HepG2 (cell line): Measurements from ENCODE around the gene CAMK1D. TPM values are rescaled to one million over a fixed set of nuclear protein-coding genes. Genes with fewer than 3 reads are reported as not detected.
A peak's percentile ranks its signal among the peaks of the same experiment; 100 is the strongest.

Experiments used
- BCL6 ChIP-seq: IDR thresholded peaks from 2 replicates; pipeline ENCODE4 v1.6.1; 2016; ENCODE audit warnings: missing genetic modification reagents, missing compliant biosample characterization
- CEBPB ChIP-seq: IDR thresholded peaks from 2 replicates; pipeline ENCODE4 v1.6.1; 2011; ENCODE audit warnings: low read depth, low read length, improper control_type of control experiment, borderline replicate concordance
- CREB1 ChIP-seq, 2 experiments: fragments of 450-650 bp in 1 of 2; IDR thresholded peaks; 2 replicates each; pipeline ENCODE4 v1.6.1; 2016 to 2017; ENCODE audit warnings: control low read depth in 1 of 2, mild to moderate bottlenecking in 1 of 2, missing compliant biosample characterization in 1 of 2, missing genetic modification characterization in 1 of 2
- EP300 ChIP-seq, 3 experiments: sonication (generic) in 1 of 3; formaldehyde crosslinking in 1 of 3; IDR thresholded peaks; 2 replicates each; pipeline versions ENCODE4 v1.5.1 to v1.6.1; 2011 to 2020; ENCODE audit warnings: low read depth in 2 of 3, low read length in 2 of 3, borderline replicate concordance in 1 of 3, improper control_type of control experiment in 1 of 3, mild to moderate bottlenecking in 1 of 3, missing genetic modification reagents in 1 of 3, moderate library complexity in 1 of 3
- FOSL2 ChIP-seq: sonication (generic); formaldehyde crosslinking; IDR thresholded peaks from 2 replicates; pipeline ENCODE4 v1.4.0; 2020; ENCODE audit warnings: missing genetic modification reagents
- FOXA1 ChIP-seq, 2 experiments: fragments of 450-650 bp in 1 of 2; sonication (generic) in 1 of 2; formaldehyde crosslinking in 1 of 2; IDR thresholded peaks; 2 replicates each; pipeline versions ENCODE4 v1.4.0 to v1.6.1; 2016 to 2020; ENCODE audit warnings: missing genetic modification reagents in 1 of 2
- FOXA3 ChIP-seq: IDR thresholded peaks from 2 replicates; pipeline ENCODE4 v1.6.1; 2016; ENCODE audit warnings: missing genetic modification reagents, missing compliant biosample characterization
- GATA4 ChIP-seq: sonication (generic); IDR thresholded peaks from 2 replicates; pipeline ENCODE4 v1.6.1; 2016; ENCODE audit warnings: antibody characterized with exemption, low read depth, borderline replicate concordance
- GATAD2A ChIP-seq: IDR thresholded peaks from 2 replicates; pipeline ENCODE4 v1.6.1; 2016
- GFI1 ChIP-seq: sonication (generic); formaldehyde crosslinking; IDR thresholded peaks from 2 replicates; pipeline ENCODE4 v1.5.0; 2020; ENCODE audit warnings: missing genetic modification reagents, mild to moderate bottlenecking, borderline replicate concordance
- HHEX ChIP-seq: IDR thresholded peaks from 2 replicates; pipeline ENCODE4 v1.6.1; 2016; ENCODE audit warnings: control low read depth
- HMG20A ChIP-seq: IDR thresholded peaks from 2 replicates; pipeline ENCODE4 v1.6.1; 2016; ENCODE audit warnings: borderline replicate concordance
- MEIS1 ChIP-seq: sonication (generic); formaldehyde crosslinking; IDR thresholded peaks from 2 replicates; pipeline ENCODE4 v1.9.0; 2021; ENCODE audit warnings: mild to moderate bottlenecking, missing genetic modification reagents, moderate library complexity, borderline replicate concordance
- NFIC ChIP-seq: IDR thresholded peaks from 2 replicates; pipeline ENCODE4 v1.6.1; 2012; ENCODE audit warnings: mild to moderate bottlenecking, low read length, inconsistent platforms
- RAD21 ChIP-seq: fragments of 450-650 bp; formaldehyde crosslinking; IDR thresholded peaks from 2 replicates; pipeline ENCODE4 v1.5.0; 2020; ENCODE audit warnings: mild to moderate bottlenecking
- SIX1 ChIP-seq: sonication (generic); formaldehyde crosslinking; IDR thresholded peaks from 2 replicates; pipeline ENCODE4 v1.4.0; 2020; ENCODE audit warnings: missing genetic modification reagents, borderline replicate concordance
- SIX4 ChIP-seq: sonication (generic); formaldehyde crosslinking; IDR thresholded peaks from 2 replicates; pipeline ENCODE4 v1.4.0; 2020; ENCODE audit warnings: missing genetic modification reagents
- SOX13 ChIP-seq, 3 experiments: fragments of 450-650 bp in 1 of 3; sonication (generic) in 1 of 3; formaldehyde crosslinking in 1 of 3; IDR thresholded peaks in 2 of 3; conservative IDR thresholded peaks in 1 of 3; 2 replicates each; pipeline versions ENCODE4 v1.5.0 to v1.6.1; 2016 to 2020; ENCODE audit warnings: antibody characterized with exemption in 1 of 3, mild to moderate bottlenecking in 1 of 3, missing compliant biosample characterization in 1 of 3, missing genetic modification reagents in 1 of 3, moderate library complexity in 1 of 3
- SOX6 ChIP-seq, 2 experiments: fragments of 450-650 bp in 1 of 2; sonication (generic) in 1 of 2; formaldehyde crosslinking in 1 of 2; IDR thresholded peaks; 2 replicates each; pipeline versions ENCODE4 v1.4.0 to v1.6.1; 2017 to 2020; ENCODE audit warnings: antibody characterized with exemption in 1 of 2, mild to moderate bottlenecking in 1 of 2, missing genetic modification reagents in 1 of 2
- SP2 ChIP-seq: sonication (generic); formaldehyde crosslinking; IDR thresholded peaks from 2 replicates; pipeline ENCODE4 v1.5.1; 2020; ENCODE audit warnings: mild to moderate bottlenecking, missing genetic modification reagents
- TCF7 ChIP-seq: sonication (generic); IDR thresholded peaks from 2 replicates; pipeline ENCODE4 v1.6.1; 2016; ENCODE audit warnings: antibody characterized with exemption, low read depth
- ZNF496 ChIP-seq: sonication (generic); formaldehyde crosslinking; IDR thresholded peaks from 2 replicates; pipeline ENCODE4 v1.8.1; 2023; ENCODE audit warnings: mild to moderate bottlenecking, moderate library complexity, missing genetic modification reagents; ENCODE audit not compliant: insufficient replicate concordance
- polyA plus RNA-seq, 8 experiments: library from polyadenylated mRNA; depleted of rRNA in 3 of 8; stranded (reverse) in 7 of 8; unstranded in 1 of 8; fragments of >200 nt; fragmentation: Illumina TruSeq in 4 of 8; extraction: Trizol in 4 of 8; gene quantifications; 2 replicates each; pipeline versions ENCODE4 v1.2.1 to v1.2.3, GENCODE V29; 2011 to 2016; ENCODE audit warnings: low read depth in 4 of 8, missing spikeins in 1 of 8, mixed read lengths in 1 of 8; ENCODE audit not compliant: insufficient read depth in 1 of 8
- total RNA-seq, 5 experiments: library from RNA; depleted of rRNA; stranded (reverse); fragments of >200 nt; fragmentation: Illumina TruSeq; extraction: Trizol; gene quantifications; 2 replicates each; pipeline ENCODE4 v1.2.3, GENCODE V29; 2016; ENCODE audit warnings: low read depth in 1 of 5
- TF ChIP-seq, protein P1 (sequence below): IDR thresholded peaks from 2 replicates; pipeline ENCODE4 v1.6.1; 2016; ENCODE audit warnings: low read depth, missing genetic modification reagents, missing compliant biosample characterization

CAMK1D gene
- total and polyA plus RNA-seq, 2 of the 13 experiments (the other 11 are each of a cell fraction or from before 2014, with no cell fraction given): under 0.01 TPM; not detected in 1

DNA sequence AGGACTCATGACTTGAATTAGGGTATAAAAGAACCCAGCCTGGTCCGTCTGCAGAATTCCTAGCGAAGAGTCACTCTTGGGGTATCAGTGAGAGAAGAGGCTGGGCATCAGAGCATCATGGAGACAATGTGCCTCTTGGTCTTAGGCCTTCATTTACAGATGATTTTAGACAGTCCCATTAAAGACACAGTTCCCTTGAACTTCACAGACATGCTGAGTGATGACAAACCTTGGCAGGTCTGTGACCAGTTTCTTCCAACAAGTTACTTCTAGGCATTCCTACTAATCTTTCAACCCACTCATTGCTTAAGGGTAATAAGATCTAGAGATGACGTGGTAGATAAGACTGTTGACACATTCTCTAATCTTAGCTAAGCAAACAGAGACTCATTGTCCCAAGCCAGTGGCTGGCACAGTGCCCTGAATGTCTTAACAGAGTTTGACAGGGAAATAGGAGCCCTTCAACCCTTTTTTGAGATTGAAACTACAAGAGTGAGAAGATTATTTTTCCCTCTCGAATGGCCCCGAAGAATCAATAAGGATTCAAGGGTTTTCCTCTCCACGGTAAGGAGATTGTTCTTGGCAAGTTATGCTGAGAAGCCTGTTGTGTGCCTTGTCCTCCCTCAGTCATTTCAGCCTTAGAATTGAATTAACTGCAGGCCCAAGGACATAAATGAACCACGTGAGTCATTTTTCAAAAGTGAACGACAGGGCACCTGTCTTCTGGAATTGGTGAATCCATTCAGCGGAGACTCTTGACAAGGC lies 371.1 kb downstream of the CAMK1D start (continued):
- TF ChIP-seq, protein P1, sequence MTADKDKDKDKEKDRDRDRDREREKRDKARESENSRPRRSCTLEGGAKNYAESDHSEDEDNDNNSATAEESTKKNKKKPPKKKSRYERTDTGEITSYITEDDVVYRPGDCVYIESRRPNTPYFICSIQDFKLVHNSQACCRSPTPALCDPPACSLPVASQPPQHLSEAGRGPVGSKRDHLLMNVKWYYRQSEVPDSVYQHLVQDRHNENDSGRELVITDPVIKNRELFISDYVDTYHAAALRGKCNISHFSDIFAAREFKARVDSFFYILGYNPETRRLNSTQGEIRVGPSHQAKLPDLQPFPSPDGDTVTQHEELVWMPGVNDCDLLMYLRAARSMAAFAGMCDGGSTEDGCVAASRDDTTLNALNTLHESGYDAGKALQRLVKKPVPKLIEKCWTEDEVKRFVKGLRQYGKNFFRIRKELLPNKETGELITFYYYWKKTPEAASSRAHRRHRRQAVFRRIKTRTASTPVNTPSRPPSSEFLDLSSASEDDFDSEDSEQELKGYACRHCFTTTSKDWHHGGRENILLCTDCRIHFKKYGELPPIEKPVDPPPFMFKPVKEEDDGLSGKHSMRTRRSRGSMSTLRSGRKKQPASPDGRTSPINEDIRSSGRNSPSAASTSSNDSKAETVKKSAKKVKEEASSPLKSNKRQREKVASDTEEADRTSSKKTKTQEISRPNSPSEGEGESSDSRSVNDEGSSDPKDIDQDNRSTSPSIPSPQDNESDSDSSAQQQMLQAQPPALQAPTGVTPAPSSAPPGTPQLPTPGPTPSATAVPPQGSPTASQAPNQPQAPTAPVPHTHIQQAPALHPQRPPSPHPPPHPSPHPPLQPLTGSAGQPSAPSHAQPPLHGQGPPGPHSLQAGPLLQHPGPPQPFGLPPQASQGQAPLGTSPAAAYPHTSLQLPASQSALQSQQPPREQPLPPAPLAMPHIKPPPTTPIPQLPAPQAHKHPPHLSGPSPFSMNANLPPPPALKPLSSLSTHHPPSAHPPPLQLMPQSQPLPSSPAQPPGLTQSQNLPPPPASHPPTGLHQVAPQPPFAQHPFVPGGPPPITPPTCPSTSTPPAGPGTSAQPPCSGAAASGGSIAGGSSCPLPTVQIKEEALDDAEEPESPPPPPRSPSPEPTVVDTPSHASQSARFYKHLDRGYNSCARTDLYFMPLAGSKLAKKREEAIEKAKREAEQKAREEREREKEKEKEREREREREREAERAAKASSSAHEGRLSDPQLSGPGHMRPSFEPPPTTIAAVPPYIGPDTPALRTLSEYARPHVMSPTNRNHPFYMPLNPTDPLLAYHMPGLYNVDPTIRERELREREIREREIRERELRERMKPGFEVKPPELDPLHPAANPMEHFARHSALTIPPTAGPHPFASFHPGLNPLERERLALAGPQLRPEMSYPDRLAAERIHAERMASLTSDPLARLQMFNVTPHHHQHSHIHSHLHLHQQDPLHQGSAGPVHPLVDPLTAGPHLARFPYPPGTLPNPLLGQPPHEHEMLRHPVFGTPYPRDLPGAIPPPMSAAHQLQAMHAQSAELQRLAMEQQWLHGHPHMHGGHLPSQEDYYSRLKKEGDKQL (CRISPR knock-in tag): 0 out of 2 replicates have a peak, but pooled peaks have one; percentile 21
- TF ChIP-seq SOX13 (IDR thresholded peaks at IDR 0.05) (no peak; the same call in 1 of the 2 replicates), SOX13 (CRISPR knock-in tag; conservative IDR thresholded peaks at IDR 0.05 in 1 of 2, IDR thresholded peaks at IDR 0.05 in 1 of 2) (peak in 1 of 2 experiments; percentile 92; a peak in 2 of 4 replicates), HHEX (peak; percentile 76), SOX6 (IDR thresholded peaks at IDR 0.05) (no peak), SOX6 (CRISPR knock-in tag; IDR thresholded peaks at IDR 0.05) (peak; percentile 69), TCF7 (0 out of 2 replicates have a peak, but pooled peaks have one; percentile 10), FOXA3 (CRISPR knock-in tag) (peak; percentile 76), RAD21 (CRISPR knock-in tag) (no peak), SIX4 (CRISPR knock-in tag) (peak; percentile 78; the same call in 1 of the 2 replicates), FOXA1 (IDR thresholded peaks at IDR 0.05) (no peak), FOXA1 (CRISPR knock-in tag; IDR thresholded peaks at IDR 0.05) (peak; percentile 80), EP300 (IDR thresholded peaks at IDR 0.05; ENCODE audit: low read depth in 2 of 2, low read length in 2 of 2) (peak in 1 of 2 experiments; percentile 44; a peak in 1 of 4 replicates), EP300 (CRISPR knock-in tag; IDR thresholded peaks at IDR 0.05; ENCODE audit: borderline replicate concordance) (no peak), CEBPB (0 out of 2 replicates have a peak, but pooled peaks have one; percentile 4), GATA4 (peak; percentile 76; the same call in 1 of the 2 replicates), NFIC (0 out of 2 replicates have a peak, but pooled peaks have one; percentile 24), BCL6 (CRISPR knock-in tag) (peak; percentile 76), FOSL2 (CRISPR knock-in tag) (peak; percentile 78), MEIS1 (CRISPR knock-in tag) (no peak), GATAD2A (CRISPR knock-in tag) (peak; percentile 49; the same call in 1 of the 2 replicates), HMG20A (CRISPR knock-in tag) (peak; percentile 89), CREB1 (IDR thresholded peaks at IDR 0.05) (peak; percentile 74), CREB1 (CRISPR knock-in tag; IDR thresholded peaks at IDR 0.05) (peak; percentile 62), GFI1 (CRISPR knock-in tag) (peak; percentile 88), SP2 (no peak), SIX1 (CRISPR knock-in tag) (peak; percentile 42; the same call in 1 of the 2 replicates), ZNF496 (CRISPR knock-in tag) (no peak)
